GM21529 (cell line): ENCODE results near the gene KRT39.
"Not testable (repeated sequence)": the region's sequence is repeated elsewhere in the genome, so short reads cannot be mapped to it uniquely, and the experiment has no call there.

ENCODE experiments used
- ATAC-seq: cut with Tn5 transposase; IDR thresholded peaks from one replicate; pipeline ENCODE4 v1.9.1; 2021; ENCODE audit not compliant: unreplicated experiment

Gene KRT39

DNA sequence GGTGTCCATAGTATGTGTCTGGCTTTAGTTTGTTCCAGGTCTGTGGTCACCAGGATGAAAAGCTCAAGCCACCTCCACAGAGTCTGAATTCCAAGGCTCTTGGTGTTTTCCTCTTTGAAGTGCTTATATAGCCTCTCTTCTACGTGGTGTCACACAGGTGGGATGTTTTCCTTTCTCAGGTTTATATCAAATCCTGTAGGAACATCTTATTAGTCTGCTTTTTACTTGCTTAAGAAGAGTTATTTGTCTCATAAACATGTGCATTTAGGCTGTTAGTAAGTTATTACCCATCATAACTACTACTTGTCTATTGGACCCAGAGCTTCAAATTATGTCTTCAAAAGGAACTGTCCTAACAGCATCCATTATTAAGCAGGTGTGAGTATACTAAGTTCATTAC, at the start of gene KRT39:
TSS of gene KRT39 (minus strand) at position 101 of the 400 bp plus-strand sequence. CDS start at position 9, 92 bp downstream.
- ATAC-seq: no peak

DNA sequence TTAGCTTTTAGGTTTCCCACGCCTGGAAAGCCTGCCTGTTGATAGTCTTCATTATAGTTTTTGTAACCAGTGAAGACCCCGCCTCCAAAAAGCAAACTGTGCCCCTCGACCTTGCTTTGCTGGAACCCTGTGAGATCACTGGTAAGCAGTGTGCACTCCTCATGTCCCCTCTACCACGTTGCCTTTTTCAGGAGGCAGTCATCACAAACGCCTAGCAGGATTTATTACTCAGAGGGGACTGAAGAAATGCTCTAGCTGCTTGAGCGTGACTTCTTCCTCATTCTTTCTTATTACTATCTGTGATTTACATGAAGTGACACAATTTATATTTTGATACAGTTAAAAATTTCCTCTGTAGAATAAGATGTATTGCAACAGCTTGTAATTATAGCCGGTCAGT, 48.7 kb upstream of the KRT39 start:
- no peak for ATAC-seq

DNA sequence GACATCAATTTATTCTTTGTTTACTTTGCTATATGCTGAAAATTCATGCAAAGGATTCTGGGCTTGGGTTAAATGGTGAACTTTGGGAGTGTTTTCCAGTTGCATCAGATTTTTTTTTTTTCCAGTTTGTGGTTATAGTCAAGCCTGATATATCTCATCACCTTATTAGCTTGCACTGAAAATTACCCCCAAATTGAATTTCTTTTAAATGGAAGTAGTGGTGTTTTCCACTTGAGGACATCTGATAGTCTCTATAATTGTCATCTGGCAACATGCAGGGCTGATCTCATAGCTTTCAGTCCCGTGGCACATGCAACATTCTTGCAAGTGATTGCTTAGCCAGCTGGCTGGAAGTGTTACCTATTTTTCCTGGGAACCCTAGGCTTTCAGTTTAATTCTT, 46.9 kb upstream of the KRT39 start:
- ATAC-seq: no peak

DNA sequence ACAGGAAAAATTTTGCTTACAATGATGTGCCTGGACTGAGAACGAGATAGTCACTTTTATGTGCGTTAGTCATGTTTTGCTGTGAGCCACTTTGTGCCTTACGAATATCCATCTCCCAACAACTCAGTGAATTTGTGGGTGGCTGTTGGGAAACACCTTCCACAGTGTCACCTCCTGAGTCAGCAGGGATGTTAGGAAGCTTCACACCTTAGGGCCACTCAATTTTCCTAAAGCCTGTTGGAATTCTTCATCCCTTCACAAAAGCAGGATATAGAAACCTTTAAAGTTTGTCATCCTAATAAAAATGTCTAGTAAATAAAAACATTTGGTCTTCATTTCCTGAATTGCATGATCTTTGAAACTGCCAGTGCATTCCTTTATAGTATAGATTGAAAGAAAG, 46.4 kb upstream of the KRT39 start:
- no peak for ATAC-seq

DNA sequence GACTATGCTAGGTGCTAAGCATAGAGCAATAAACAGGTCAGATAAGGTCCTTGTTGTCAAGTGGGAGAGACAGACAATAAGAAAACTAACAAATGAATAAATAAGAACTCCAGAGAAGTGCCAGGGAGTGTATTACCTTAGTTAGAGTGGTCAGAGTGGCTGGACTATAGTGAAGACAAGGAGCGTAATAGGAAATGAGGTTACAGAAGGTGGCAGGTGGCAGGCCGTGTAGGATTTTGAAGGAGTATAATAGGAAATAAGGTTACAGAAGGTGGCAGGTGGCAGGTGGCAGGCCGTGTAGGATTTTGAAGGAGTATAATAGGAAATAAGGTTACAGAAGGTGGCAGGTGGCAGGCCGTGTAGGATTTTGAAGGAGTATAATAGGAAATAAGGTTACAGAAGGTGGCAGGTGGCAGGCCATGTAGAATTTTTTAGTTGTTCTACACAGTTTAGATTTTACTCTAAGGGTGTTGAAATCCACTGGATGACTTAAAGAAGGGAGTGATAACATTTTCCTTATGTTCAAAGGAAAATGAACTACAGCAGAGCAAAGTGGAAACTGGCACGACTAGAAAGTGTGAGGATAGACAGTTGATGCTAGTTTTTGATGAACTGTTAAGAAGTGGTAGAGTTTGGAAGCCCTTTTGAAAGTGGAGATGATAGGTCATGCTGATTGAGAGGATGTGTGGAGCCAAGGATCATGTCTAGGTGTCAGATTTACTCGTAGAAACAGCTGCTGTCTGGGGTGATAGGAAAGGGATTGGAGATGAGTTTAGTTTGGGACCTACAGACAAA, 45.8 kb upstream of the KRT39 start:
- ATAC-seq: no peak

DNA sequence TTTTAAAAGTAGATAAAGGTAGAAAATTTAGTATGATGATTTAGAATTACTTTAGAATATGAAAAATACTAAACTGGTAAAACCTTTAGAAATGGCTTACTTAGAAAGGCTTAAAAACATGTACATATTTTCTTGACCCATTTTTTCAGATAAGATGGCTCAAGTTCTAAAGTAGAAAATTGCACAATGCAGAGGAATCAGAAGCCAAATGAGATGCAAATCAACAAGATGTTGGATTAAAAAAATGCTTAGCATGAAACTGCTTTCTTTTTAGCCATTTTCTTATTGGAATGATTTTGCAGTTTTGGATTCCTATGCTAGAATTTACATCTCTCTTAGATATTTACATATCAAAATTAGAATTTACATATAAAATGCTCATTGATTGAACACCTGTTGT, 43.7 kb upstream of the KRT39 start:
- no peak for ATAC-seq

DNA sequence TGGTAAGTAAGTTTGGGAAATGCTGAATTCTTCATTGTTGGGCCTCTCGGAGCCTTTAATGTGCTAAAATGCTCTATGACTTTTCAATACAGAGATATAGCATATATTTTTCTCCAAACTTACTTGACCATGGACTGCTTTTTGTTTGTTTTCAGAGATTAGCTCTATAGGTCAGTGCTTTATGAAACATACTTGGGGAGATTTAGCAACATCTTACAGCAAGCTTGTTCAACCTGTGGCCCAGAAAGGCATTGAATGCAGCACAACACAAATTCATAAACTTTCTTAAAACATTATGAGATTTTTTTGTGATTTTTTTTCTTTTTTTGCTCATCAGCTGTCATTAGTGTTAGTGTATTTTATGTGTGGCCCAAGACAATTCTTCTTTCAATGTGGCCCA, 43.2 kb upstream of the KRT39 start:
- no peak for ATAC-seq

DNA sequence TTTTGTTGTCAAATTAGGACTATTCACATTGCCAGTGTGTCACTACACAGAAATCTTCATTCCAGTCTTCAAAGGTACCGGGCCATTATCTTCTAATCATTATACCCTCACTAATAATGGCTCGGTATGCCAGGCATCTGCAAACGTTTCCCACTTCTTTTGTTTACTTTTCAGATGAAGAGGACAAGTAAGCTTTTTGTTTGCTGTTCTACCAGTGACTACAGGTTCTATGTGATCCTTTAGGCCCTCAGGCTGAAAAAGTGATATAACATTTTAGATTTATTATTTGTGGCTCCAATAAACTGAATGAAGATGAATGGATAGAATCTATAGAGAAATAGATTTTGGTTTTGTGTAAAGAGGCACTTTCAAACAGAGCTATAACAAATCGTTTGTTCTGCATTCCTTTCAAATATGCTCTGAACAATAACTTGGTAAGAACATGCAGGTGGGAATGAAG, 42.6 kb upstream of the KRT39 start:
- ATAC-seq: no peak

DNA sequence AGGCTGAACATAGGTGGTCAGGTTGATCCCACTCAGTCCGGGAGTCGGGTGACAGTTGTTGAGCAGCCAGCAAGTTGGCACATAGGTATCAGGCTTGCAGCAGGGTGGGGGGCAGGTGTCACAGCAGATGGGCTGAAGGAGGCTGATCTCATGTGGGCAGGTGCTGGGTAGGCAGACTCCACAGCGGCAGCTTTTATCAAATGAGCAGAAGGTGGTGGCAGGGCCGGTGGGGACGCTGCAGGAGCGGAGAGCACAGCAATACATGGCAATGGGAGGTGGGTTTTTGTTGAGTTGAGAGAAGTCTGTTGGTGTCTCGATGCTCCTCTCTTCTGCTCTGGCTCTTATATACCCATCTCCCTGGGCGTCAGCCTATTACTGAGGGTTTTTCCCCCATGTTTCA, 42.1 kb upstream of the KRT39 start, which contains the start of gene KRTAP3-1:
TSS of gene KRTAP3-1 (minus strand) at position 318 of the 400 bp plus-strand sequence. CDS start at position 264, 54 bp downstream.
- no peak for ATAC-seq

DNA sequence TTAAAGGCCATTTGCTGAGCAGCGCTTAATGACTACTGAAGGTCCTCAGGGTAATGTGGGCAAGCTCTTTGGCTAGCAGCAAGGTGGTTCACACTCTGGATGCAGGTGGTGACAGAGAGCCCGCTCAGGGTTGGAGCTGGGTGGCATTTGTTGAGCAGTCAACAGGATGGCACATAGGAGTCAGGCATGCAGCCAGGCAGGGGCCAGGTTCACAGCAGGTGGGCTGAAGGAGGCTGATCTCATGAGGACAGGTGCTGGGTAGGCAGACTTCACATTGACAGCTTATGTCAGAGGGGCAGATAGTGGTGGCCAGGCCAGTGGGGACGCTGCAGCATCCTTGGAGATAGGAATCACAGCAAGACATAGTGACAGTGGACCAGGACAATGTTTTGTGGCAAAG, 37.6 kb upstream of the KRT39 start:
- ATAC-seq: no peak

DNA sequence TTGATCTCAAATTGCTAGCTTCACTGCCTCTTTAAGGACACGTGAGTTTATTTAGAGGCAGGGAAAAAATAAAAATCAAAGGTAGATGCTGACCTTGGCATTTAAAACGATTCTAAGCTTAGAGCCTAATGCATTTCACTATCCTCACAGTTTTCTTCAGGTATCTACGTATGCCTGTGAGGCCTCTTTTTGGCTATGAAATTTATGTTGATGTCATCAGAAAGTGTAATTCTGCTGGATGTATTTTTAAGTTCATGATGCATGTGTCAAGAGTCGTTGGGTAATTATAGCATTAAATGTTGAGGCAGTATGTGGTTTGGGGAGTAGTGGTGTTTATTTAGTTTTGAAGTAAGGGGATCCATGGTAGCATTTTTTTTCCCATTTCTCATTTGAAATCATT, 37.2 kb upstream of the KRT39 start:
- ATAC-seq: no peak

DNA sequence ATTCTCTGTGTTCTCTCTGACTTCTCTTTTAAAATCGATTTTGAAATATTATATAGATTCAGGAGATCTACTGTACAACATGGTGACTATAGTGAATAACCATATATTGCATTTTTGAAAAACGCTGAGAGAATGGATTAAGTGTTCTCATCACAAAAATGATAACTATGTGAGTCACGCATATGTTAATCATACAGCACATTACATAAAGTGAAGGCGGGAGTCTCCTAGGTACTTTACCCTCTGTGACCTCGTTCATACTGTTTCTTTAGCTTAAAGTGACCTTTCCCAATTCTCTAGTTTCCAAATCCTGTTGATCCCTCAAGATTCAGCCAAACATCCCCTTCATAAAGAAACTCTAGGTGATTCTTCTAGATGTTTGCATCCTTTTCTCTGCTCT, 36.1 kb upstream of the KRT39 start:
- ATAC-seq: no peak

DNA sequence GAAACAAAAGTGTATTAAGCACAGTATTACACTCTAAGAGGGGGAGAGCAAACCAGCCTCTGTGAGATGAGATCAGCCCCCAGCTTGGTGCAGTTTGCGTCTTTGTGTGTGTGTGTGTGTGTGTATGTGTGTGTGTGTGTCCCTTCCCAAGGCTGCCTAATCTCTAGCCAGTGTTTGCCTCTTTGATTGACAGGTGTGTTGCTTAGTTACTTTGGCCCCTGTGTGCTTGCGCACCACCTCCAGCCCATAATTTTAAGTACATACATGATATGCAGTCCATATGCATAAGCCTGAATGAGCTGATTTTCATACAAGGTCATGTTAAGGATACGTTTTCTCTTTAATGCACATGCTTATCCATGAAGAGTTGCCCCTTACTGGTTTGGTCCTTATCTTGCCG, 35.0 kb upstream of the KRT39 start:
- no peak for ATAC-seq

DNA sequence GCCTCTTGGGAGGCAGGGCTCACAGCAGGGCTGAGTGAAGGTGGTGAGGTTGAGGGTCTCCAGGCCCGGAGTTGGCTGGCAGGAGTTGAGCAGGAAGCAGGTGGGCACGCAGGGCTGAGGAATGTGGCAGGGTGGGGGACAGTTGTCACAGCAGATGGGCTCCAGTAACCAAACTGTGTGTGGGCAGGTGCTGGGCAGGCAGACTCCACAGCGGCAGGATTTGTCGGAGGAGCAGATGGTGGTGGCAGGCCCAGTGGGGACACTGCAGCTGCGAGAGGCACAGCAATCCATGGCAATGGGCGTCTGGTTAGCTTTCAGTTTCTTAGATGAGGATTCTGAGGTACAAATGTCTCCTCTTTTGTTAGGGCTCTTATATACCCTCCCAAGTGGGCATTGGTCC, 32.8 kb upstream of the KRT39 start, which contains the start of gene KRTAP3-2:
TSS of gene KRTAP3-2 (minus strand) at position 344 of the 400 bp plus-strand sequence. CDS start at position 291, 53 bp downstream.
- ATAC-seq: not testable (repeated sequence)

DNA sequence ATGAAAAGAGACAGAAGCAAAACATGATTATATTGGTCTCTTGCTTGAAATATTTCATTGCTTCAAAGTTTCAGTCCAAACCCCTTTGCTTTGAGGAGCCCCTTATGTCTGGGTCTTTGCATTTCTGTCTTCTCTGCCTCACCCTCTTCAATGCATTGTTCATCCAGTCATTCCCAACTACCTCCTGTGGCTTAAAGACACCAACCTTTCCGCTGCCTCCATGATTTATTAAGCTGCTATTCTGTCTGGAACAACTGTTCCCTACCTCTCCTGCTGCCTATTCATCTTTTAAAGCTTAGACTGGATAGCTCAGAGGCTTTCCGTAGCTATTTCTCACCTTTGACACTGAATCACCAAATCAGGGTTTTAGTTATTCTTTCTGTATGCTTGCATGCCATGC, 30.6 kb upstream of the KRT39 start:
- no peak for ATAC-seq

DNA sequence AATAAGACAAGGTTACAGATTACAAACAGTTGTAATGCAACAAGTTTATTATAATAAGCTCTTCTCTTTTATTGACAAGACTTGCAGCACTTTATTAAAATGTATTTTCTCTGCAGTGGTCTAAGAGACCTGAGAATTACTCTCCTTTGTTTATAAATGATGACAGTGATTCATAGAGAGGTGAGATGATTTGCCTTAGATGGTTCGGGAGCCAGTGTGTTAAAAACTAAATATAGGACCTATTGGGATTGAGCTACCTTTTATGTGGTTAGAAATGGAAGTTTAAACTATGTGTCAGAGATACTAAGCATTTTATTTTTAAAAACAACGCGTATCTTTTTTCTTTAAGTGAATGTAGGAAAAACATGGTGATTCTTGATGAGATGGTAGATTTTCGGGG, 30.1 kb upstream of the KRT39 start:
- no peak for ATAC-seq

DNA sequence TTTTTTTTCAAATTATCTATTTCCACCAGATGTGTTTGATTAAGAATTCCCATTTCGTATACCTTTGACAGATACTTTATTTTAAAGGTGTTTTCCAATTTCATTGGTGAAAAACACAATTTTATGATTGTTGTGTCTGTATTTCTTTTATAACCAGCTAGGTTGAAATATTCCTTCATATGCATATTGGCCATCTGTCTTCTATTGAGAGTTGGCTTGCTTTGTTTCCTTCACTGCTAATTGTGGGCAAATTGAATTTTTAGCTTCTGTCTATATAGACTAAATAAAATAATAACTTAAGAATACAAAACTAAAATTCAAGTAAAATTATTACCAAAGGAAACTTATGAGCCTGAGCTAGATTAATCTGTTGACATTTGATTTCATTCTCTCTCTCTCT, 28.4 kb upstream of the KRT39 start:
- no peak for ATAC-seq

DNA sequence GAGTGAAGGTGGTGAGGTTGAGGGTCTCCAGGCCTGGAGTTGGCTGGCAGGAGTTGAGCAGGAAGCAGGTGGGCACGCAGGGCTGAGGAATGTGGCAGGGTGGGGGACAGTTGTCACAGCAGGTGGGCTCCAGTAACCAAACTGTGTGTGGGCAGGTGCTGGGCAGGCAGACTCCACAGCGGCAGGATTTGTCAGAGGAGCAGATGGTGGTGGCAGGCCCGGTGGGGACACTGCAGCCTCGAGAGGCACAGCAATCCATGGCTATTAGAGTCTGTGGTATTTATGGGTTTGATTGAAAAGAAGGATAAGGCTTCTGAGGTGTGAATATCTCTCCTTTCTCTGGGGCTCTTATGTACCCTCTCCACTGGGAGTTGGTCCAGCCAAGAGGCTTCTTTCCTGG, 27.1 kb upstream of the KRT39 start, which contains the start of gene KRTAP3-3:
TSS of gene KRTAP3-3 (minus strand) at position 326 of the 400 bp plus-strand sequence. CDS start at position 259, 67 bp downstream.
- no peak for ATAC-seq

DNA sequence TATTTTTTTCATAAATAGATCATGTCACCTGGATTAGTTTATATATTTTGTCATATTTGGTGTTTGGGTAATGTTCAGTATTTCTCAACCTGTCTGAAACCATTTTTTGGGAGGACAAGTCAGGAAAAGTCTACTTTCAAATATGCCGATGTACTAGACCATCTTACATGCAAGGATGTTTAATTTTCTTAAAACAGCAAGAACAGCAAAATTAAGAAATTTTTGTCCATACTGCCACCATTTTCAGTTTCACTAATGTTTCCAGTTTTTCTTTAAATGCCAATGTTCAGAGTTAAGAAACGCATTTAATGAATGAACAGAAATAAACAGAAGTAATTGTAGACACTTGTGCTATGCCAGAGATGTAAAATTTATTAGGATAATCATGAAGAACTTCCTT, 26.3 kb upstream of the KRT39 start:
- no peak for ATAC-seq

DNA sequence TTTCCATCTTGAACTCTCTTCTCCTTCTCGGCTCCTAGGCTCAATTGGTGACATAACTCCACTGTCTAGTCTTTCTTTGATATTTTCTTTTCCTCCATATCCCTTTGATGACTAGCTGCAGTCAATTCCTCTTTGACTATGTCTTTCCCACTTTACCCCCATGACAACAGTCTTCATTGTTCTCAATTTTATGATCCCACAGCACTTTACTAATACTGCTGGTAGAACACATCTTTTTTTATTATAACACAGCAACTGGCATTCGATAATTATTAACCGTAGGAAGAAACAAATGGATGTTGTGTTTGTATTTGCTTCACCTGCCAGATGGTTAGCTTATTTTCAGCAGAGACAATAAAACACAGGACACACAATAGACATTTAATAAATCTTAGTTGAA, 25.9 kb upstream of the KRT39 start:
- no peak for ATAC-seq

DNA sequence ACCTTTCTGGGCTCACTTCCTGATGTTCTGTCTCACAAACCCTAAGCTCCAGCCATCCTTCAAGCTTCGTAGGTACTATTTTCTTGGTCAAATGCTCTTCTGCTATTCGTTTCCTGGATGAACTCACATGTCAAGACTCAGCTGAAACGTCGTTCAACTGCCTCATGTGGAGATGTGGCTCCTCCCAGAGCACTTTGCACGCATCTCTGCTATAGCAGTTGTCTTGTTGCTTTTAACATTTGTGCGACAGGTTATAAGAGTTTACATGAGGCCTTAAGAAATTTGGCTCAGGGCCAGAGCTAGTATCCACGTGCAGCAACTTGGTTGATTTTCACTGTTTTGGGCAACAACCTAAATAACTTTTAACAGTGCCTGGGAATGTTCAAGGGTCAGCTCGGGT, 20.2 kb upstream of the KRT39 start:
- no peak for ATAC-seq

DNA sequence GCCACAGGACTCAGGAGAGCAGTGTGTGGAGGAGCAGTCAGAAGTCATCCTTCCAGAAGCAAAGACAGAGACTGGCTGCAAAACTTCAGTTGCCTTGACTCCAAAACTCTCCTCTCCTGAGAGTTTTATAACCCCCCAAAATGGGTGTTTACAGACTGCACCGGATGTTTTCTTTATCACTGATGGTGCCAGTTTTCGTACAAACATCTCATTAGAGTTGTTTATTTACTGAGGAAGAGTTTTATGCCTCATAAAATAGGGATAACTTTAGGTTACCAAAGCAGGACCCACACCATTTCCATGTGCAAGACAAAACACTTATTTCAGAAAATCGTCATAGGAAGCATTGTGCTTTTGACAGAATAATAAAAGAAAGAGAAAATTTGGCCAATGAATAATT, 17.5 kb upstream of the KRT39 start, which contains the start of gene KRT40:
TSS of gene KRT40 (minus strand) at position 101 of the 400 bp plus-strand sequence. CDS start at position 48, 53 bp downstream.
- no peak for ATAC-seq

DNA sequence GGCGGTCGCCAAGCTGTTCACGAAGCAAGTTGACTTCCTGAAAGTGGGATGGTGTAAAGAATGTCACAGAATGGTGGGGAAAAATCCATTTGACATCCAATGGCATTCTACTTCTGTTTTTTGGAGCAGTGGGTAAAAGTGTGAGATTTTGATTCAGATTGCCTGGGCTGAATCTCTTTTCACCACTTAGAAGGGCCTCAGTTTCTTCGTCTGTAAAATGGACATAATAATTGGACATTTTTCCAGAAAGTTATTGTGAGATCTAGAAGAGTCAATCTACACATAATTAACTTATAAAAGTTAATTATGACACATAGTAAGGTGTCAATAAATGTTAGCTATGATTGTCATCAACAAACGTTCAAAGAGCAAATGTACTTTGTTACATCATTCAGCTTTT, 14.4 kb upstream of the KRT39 start:
- no peak for ATAC-seq
